GM18909 (cell line): ENCODE results near the gene CLPTM1L.
A peak's percentile ranks its signal among the peaks of the same experiment; 100 is the strongest.
"Not testable (repeated sequence)": the region's sequence is repeated elsewhere in the genome, so short reads cannot be mapped to it uniquely, and the experiment has no call there.

ENCODE experiments used
- ATAC-seq: cut with Tn5 transposase; IDR thresholded peaks from one replicate; pipeline ENCODE4 v1.9.1; 2021; ENCODE audit warnings: mild to moderate bottlenecking; ENCODE audit not compliant: unreplicated experiment, poor library complexity

Gene CLPTM1L

GRCh38 chr5:1381370-1382247, 36.7 kb upstream of the CLPTM1L start:
- ATAC-seq = no peak

- ATAC-seq = no peak
Observed at GRCh38 chr5:1380910-1381309, 36.0 kb upstream of the CLPTM1L start.

- ATAC-seq = peak; percentile 91
Observed at GRCh38 chr5:1380011-1380817, 35.3 kb upstream of the CLPTM1L start.

GRCh38 chr5:1378866-1379659, 34.2 kb upstream of the CLPTM1L start:
- no peak for ATAC-seq

- no peak for ATAC-seq
Observed at GRCh38 chr5:1378096-1378495, 33.2 kb upstream of the CLPTM1L start.

GRCh38 chr5:1376981-1377380, 32.1 kb upstream of the CLPTM1L start:
- ATAC-seq = no peak

GRCh38 chr5:1375871-1376810, 31.2 kb upstream of the CLPTM1L start:
- ATAC-seq = no peak

GRCh38 chr5:1374679-1375055, 29.8 kb upstream of the CLPTM1L start:
- no peak for ATAC-seq

GRCh38 chr5:1374030-1374678, 29.3 kb upstream of the CLPTM1L start:
- no peak for ATAC-seq

GRCh38 chr5:1371972-1372342, 27.1 kb upstream of the CLPTM1L start:
- not testable (repeated sequence) for ATAC-seq

GRCh38 chr5:1371218-1371971, 26.5 kb upstream of the CLPTM1L start:
- no peak for ATAC-seq

GRCh38 chr5:1370006-1370405, 25.1 kb upstream of the CLPTM1L start:
- no peak for ATAC-seq

GRCh38 chr5:1368756-1369155, 23.9 kb upstream of the CLPTM1L start:
- ATAC-seq = no peak

- ATAC-seq = no peak
Observed at GRCh38 chr5:1368236-1368635, 23.3 kb upstream of the CLPTM1L start.

GRCh38 chr5:1367149-1367548, 22.2 kb upstream of the CLPTM1L start:
- no peak for ATAC-seq

- no peak for ATAC-seq
Observed at GRCh38 chr5:1366514-1366913, 21.6 kb upstream of the CLPTM1L start.

- no peak for ATAC-seq
Observed at GRCh38 chr5:1364211-1364610, 19.3 kb upstream of the CLPTM1L start.

- ATAC-seq = no peak
Observed at GRCh38 chr5:1363581-1363980, 18.7 kb upstream of the CLPTM1L start.
